SK-N-SH treated with all-trans-retinoic acid at 6 μM for 48 hours (cell line): ENCODE results near the gene C9orf50.

Experiments
- ARNTL ChIP-seq: fragments of 450-650 bp; formaldehyde crosslinking; IDR thresholded peaks from 2 replicates; pipeline ENCODE4 v1.5.0; 2020; ENCODE audit warnings: low read depth, mild to moderate bottlenecking, moderate library complexity, borderline replicate concordance
- CSDC2 ChIP-seq: fragments of 250-450 bp; sonication (Bioruptor Pico); IDR thresholded peaks from 2 replicates; pipeline ENCODE4 v1.5.0; 2020; ENCODE audit warnings: mild to moderate bottlenecking, moderate library complexity
- CSRNP3 ChIP-seq: fragments of 250-450 bp; sonication (Bioruptor Pico); IDR thresholded peaks from 2 replicates; pipeline ENCODE4 v1.5.1; 2021; ENCODE audit warnings: mild to moderate bottlenecking, moderate library complexity
- OSR1 ChIP-seq: fragments of 250-450 bp; sonication (Bioruptor Pico); IDR thresholded peaks from 2 replicates; pipeline ENCODE4 v1.8.0; 2022; ENCODE audit warnings: moderate library complexity, mild to moderate bottlenecking, inconsistent platforms
- PATZ1 ChIP-seq: fragments of 250-450 bp; sonication (Bioruptor Pico); IDR thresholded peaks from 2 replicates; pipeline ENCODE4 v1.8.0; 2020; ENCODE audit warnings: mild to moderate bottlenecking, moderate library complexity, borderline replicate concordance
- RARB ChIP-seq: fragments of 250-450 bp; sonication (Bioruptor Pico); IDR thresholded peaks from 2 replicates; pipeline ENCODE4 v1.8.0; 2021; ENCODE audit warnings: mild to moderate bottlenecking, moderate library complexity
- SNAI2 ChIP-seq: fragments of 250-450 bp; sonication (Bioruptor Pico); IDR thresholded peaks from 2 replicates; pipeline ENCODE4 v1.5.0; 2020; ENCODE audit warnings: mild to moderate bottlenecking, moderate library complexity
- ZC3H10 ChIP-seq: fragments of 250-450 bp; sonication (Bioruptor Pico); IDR thresholded peaks from 2 replicates; pipeline ENCODE4 v1.5.1; 2021; ENCODE audit warnings: mild to moderate bottlenecking, moderate library complexity
- ZFP3 ChIP-seq: fragments of 250-450 bp; sonication (Bioruptor Pico); IDR thresholded peaks from 2 replicates; pipeline ENCODE4 v1.5.0; 2020; ENCODE audit warnings: mild to moderate bottlenecking, moderate library complexity
- ZFP30 ChIP-seq: fragments of 450-650 bp; formaldehyde crosslinking; IDR thresholded peaks from 2 replicates; pipeline ENCODE4 v1.5.0; 2022; ENCODE audit warnings: mild to moderate bottlenecking, moderate library complexity
- ZNF70 ChIP-seq: fragments of 450-650 bp; formaldehyde crosslinking; IDR thresholded peaks from 2 replicates; pipeline ENCODE4 v1.5.0; 2020; ENCODE audit warnings: mild to moderate bottlenecking, moderate library complexity
- TF ChIP-seq, protein P1 (sequence below): fragments of 250-450 bp; sonication (Bioruptor Pico); IDR thresholded peaks from 2 replicates; pipeline ENCODE4 v1.5.0; 2020; ENCODE audit warnings: mild to moderate bottlenecking, moderate library complexity
- TF ChIP-seq, protein P2 (sequence below): fragments of 250-450 bp; sonication (Bioruptor Pico); IDR thresholded peaks from 2 replicates; pipeline ENCODE4 v1.5.1; 2020; ENCODE audit warnings: low read depth, mild to moderate bottlenecking, moderate library complexity

GRCh38 chr9:129665814-129666520 is 45.1 kb upstream of the C9orf50 start:
- TF ChIP-seq PATZ1 (no peak), RARB (CRISPR knock-in tag) (no peak), ZFP30 (CRISPR knock-in tag) (no peak), CSDC2 (CRISPR knock-in tag) (no peak), CSRNP3 (no peak), ZNF70 (no peak), OSR1 (CRISPR knock-in tag) (no peak), ZFP3 (no peak), ARNTL (no peak), ZC3H10 (no peak), SNAI2 (no peak)
- TF ChIP-seq, protein P1, sequence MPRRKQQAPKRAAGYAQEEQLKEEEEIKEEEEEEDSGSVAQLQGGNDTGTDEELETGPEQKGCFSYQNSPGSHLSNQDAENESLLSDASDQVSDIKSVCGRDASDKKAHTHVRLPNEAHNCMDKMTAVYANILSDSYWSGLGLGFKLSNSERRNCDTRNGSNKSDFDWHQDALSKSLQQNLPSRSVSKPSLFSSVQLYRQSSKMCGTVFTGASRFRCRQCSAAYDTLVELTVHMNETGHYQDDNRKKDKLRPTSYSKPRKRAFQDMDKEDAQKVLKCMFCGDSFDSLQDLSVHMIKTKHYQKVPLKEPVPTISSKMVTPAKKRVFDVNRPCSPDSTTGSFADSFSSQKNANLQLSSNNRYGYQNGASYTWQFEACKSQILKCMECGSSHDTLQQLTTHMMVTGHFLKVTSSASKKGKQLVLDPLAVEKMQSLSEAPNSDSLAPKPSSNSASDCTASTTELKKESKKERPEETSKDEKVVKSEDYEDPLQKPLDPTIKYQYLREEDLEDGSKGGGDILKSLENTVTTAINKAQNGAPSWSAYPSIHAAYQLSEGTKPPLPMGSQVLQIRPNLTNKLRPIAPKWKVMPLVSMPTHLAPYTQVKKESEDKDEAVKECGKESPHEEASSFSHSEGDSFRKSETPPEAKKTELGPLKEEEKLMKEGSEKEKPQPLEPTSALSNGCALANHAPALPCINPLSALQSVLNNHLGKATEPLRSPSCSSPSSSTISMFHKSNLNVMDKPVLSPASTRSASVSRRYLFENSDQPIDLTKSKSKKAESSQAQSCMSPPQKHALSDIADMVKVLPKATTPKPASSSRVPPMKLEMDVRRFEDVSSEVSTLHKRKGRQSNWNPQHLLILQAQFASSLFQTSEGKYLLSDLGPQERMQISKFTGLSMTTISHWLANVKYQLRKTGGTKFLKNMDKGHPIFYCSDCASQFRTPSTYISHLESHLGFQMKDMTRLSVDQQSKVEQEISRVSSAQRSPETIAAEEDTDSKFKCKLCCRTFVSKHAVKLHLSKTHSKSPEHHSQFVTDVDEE (CRISPR knock-in tag), result no peak
- TF ChIP-seq, protein P2, sequence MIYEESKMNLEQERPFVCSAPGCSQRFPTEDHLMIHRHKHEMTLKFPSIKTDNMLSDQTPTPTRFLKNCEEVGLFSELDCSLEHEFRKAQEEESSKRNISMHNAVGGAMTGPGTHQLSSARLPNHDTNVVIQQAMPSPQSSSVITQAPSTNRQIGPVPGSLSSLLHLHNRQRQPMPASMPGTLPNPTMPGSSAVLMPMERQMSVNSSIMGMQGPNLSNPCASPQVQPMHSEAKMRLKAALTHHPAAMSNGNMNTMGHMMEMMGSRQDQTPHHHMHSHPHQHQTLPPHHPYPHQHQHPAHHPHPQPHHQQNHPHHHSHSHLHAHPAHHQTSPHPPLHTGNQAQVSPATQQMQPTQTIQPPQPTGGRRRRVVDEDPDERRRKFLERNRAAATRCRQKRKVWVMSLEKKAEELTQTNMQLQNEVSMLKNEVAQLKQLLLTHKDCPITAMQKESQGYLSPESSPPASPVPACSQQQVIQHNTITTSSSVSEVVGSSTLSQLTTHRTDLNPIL (CRISPR knock-in tag), result no peak
